NK-92 treated with Interleukin-12 subunit alpha and Interleukin-12 subunit beta, amount 100 ng/mL, for 24 hours (cell line): ENCODE results near the gene KIAA1328.
"Not testable (repeated sequence)": the region's sequence is repeated elsewhere in the genome, so short reads cannot be mapped to it uniquely, and the experiment has no call there.

Source experiments
- DNase-seq: peaks from one replicate; lab custom pipeline; 2025; lab: John Stamatoyannopoulos, UW

Gene KIAA1328

DNA sequence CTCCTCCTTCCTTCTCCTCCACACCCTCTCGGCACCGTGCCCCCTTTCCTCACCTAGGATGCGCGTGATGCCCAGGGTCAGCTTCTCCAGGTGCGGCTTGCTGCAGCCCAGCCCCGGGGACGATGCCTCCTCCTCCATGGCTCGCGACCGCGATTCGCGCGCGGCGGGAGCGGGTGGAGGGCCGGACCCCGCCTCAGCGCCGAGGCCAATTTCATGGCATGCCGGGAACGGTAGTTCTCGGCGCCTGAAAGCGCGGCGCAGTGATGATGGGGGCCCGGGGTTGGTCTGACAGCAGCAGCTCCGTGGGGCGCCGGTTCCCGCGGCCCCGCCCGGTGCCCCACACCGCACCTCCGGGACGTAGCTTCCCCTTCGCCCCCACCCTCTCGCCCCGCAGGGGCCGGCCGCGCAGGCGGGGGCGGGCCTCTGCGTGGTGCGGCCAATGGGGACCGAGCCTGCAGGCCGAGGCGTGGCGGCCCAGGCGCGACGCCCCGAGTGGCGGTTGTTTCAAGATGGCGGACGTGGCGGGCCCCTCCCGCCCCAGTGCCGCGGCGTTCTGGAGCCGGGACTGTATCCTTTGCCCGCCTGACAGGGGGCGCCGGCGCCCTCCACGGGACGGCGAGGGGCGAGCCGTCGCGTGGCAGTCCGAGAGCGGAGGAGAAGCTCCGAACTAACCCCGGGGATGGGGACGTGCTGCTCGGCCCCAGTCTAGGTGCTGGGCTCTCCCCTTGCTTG is at the start of gene KIAA1328, which contains the start of gene TPGS2:
KIAA1328 (plus strand) TSS at position 498 of the 732 bp plus-strand sequence; CDS start at position 510, 12 bp downstream.
TPGS2 (minus strand) TSS at position 373 of the 732 bp plus-strand sequence; CDS start at position 138, 235 bp downstream.
- peak; percentile 84 for DNase-seq

DNA sequence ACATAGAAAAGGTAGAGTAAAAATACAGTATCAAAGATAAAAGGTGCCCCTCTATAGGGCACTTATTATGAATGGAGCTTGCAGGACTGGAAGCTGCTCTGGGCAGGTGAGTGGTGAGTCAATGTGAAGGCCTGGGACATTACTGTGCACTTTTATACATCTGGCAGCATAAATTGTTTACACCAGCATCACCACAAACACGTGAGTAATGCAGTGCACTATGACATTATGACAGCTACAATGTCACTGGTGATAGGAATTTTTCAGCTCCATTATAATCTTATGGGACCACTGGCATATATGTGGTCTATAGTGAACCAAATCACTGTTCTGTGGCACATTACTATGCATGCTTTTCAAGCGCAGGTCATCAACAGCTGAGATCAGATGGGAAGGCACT is 48.2 kb upstream of the KIAA1328 start:
- no peak for DNase-seq

DNA sequence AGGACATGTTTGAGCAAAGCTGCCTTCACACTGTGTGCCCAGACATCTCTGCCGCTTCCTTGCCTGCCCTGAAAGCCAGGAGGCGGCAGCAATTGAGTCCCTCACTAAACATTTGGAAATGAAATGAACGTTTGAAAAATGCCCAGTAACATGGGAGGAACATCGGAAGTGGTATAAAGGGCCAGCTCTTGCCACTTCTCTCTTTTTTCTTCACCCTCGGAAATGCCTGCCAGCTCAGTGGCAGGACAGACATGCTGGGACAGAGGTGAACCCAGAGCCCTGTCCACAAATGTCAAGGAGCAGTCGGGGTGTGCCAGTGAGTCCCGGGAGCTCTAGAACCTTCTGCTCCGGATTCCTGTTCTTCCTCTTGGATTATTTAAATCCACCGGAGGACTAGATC is 46.2 kb upstream of the KIAA1328 start:
- no peak for DNase-seq

DNA sequence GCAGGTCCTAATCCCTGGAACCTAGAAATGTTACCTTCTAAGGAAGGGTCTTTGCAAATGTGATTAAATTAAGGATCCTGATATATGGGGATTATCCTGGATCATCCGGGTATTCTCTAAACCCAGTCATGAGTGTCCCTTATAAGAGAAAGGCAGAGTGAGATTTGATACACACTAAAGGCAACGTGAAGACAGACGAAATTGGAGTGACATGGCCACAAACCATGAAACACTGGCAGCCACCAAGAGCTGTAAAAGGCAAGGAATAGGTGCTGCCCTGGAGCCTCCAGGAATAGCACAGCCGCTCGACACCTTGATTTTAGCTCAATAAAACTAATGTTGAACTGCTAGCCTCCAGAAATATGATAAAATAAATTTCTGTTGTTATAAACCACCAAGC is 45.1 kb upstream of the KIAA1328 start:
- DNase-seq: no peak

DNA sequence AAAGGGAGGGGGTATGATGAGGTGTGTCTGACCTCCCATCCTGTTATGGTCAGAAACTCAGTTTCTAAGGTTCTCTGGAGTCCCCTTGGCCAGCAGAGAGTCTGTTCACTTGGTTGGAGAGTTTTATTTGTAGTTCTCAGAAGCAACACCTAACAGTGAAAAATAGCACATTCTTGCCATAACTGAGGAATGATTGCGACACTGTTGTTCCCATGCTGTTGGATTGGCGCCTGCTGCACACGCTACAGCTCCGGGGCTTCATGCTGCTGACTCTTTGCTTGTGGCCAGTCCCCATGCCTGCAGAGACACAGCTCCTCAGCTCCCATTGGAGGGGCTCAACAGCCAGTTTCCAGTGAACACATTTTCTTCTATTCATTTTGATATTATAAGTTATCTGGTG is 42.2 kb upstream of the KIAA1328 start:
- DNase-seq: no peak

DNA sequence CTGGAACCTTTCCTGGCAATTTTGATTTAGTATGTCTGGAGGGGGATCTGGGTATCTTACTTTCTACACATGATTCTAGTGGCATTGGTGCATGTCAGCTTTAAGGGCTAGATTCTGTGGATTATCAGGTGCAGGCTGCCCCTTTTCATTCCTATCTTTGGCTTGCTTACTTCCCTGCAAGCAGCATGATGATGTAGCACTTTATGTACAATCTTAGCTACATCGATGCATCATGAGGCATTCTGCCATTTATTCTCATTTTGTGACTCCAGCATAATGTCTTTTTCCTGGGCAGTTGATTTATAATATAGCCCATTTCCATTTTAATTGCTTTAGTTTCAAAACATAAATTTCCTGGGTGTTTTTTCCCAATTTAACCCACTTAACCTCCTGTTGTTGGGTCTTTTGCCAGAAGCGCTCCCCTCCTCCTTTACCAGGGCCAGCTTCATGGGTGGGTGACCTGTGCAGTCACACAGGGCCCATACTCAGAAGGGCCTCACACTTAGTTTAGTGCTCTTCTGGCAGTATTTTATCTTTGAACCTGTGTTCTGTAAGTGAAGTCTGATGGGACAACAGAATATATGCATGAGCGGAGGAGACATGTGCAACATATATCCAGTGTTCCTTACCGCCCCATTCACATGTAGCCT is 36.2 kb upstream of the KIAA1328 start:
- DNase-seq: no peak

DNA sequence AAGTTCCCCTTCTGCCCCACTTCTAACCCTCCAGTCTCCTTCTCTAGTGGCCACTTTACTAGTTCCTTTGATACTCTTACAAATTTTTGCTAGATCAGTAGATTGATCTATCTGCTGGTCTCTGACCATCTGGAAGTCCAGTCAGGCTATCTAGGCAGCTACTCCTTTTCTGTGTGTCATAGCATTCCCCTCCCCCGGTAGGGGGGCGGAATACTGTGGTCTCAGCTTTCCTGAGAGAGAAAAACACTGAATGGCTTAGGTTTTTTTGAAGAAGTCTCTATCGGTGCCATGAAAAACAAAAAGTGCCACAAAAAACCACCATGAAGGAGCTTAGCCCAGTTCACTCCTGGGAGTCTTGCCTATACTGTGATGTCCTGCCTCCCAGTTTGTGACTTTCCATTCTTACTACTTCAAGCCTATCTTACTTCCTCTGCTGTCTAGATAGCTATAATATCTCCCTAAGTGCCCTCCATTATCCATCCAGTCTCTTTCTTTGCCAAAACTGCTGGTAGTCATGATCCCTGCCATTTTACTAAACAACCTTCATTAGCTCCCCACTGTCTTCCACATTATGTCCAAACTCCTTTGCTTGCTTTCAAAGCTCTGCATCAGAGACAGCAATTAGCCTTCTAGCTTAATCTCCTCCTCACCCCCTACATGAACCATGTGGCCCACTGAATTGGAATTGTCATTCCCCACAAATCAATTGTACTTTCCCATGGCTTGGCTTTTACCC is 30.0 kb upstream of the KIAA1328 start:
- no peak for DNase-seq

DNA sequence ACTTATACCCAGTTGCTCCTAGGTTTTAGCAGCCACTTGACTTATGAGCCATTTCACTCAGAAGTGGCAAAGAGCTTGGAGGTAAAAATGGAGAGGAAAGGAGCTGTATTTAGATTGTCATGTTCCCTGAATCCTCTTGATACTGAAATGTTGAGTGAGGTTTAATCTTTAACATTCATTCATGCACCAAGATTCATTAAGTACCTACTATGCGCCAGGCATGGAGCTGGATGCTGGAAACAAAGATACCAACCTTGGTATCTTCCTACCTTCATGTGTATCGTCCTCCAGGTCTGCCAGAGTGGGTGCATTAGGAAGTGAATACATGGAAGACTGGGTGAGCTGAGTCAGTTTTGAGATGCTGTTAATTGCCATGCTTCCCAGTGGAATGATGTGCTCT is 23.8 kb upstream of the KIAA1328 start:
- no peak for DNase-seq

DNA sequence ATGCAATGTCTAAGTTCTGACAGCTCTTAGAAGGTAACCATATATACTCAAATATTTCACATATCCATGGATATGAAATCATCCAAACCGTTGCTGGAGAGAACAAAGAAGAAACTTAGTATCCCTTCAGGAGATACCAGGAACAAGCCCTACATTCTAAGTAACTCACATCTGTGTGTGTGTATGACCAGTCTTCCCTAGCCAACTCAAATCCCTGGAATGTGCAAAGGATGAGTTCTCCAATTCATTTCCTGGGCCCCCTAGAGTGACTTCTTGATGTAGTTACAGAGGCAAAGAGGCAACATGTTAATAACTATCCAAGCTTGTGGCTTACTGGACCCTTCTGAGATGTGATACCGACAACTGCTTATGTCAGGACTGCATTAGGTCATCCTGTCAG is 20.2 kb upstream of the KIAA1328 start:
- DNase-seq: no peak

DNA sequence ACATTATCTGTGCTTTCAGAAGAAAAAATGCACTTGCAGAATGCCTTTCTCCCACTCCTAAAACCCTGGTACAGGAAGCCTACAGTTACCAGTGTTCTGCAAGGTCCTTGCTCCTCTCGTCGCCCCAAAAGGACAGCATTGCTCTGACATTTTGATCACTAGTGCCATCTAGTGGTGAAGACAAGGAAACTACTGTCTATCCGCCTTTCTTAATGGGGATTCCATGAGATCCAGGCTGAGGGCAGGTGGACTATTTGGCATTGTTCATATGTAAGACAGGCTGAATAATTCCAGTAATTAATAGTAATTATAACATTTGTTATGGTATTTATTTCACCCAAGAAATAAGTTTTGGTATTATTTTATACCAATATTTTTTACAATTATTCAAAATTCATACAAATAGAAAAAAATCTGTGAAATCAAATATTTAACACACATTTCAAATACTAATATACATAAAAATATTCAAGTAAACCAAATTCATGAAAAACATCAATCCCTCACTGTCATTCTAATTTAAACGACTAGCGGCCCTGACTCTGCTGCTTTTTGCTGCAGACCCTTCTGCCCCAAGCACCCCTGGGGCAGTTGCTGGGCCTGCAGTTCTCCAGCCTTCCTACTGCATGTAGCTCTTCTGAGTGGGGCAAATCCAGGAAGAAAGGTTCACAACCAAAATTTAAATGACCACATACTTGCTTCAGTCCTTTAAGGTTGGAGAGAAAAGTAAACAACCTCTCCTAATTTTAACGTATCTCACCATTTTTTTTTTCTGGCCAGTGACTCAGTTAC is 19.1 kb upstream of the KIAA1328 start:
- DNase-seq: no peak

DNA sequence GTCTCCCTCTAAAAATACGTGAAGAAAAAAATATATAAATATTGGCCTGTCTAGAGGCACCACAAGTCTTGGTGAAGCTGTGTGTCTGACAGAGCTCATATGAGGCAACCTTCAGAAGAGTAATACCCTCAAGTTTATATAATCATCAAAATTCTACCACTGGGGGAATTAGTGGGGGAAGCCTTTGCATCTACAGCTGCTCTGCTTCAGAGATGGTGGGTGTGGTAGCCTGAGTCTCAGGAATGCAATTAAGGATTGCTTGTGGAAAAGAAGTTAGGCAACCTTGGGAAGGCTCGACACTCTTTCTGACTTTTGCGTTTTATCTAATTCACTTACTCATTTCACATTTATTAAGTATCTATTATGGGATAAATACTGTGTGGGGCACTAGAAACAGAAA is 17.5 kb upstream of the KIAA1328 start:
- DNase-seq: no peak

DNA sequence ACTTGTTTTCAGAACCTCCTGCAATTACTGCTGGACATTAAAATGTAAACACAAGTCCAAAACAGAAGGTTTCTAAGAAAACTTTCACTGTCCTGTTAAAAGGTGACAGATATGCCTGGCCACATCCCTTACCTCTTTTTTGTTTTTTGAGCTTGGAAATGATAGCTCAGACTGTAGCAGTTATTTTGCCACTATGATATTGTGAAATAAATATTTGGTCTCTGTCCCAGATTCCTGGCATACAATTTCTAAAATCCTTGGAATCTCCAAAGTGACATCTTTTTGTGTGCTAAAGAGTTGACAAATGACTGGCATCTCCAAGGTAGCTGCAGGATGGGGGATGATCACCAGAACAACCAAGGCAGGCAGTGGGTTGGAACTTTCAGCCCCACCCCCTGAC is 17.0 kb upstream of the KIAA1328 start:
- no peak for DNase-seq

DNA sequence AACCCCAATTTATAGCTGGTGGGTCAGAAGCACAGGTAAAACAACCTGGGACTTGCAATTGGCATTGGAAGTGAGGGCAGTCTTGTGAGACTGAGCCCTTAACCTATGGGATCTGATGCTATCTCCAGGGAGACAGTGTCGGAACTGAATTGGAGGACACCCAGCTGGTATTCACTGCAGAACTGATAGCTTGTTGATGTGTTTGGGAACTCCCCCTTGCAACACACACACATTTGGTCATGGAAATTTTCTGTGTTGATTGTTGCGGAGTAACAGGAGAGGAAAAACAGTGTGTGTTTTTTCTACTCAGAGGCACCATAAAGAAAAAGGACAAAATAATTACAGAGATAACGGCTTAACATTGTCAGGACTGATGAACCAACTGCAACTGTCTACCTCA is 16.2 kb upstream of the KIAA1328 start:
- DNase-seq: no peak

DNA sequence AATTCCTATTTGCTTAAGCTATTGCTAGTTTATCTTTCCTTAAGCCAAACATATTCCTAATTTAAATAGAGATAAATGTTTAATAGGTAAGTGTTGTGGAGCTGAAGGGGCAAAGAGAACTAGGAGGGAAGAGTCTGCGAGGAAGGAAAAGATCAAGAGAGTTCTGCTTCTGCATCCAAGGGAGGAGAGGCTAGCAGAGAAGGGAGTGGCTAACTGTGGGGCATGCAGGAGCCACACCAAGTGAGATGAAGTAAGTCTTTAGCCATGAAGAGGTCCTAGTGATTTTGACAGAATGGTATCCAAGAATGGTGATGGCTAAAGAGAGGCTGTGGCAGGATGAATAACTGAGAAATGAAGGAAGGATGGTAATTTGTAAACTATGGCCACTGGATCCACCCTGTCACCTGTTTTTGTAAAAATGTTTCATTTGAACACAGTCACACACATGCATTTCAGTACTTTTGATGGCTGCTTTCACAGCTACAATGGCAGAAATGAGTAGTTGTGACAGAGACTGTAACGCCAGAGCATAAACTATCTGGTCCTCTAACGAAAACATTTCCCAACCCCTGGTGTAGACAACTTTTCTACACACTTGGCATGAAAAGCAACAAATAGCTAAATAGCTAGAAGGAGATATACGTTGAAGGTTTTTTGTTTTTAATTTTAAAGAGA is 15.7 kb upstream of the KIAA1328 start:
- no peak for DNase-seq

DNA sequence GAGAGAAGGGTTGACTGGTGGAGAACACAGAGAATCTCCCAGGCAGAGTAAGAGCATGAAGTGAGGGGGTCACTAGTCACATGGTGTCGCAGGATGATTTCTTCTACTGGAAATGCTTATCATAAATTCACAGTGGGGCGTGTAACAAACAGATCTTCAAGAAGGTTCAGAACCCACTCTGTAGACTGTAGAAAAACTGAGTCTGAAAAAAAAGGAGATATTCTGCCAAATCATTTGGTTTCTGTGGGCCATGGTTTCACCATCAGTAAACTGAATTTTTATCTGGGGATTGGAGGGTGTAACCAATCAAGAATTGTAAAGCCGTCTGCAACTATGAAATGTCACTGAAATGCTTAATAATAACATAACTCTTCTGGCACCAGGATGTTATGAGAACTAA is 15.1 kb upstream of the KIAA1328 start:
- DNase-seq: no peak

DNA sequence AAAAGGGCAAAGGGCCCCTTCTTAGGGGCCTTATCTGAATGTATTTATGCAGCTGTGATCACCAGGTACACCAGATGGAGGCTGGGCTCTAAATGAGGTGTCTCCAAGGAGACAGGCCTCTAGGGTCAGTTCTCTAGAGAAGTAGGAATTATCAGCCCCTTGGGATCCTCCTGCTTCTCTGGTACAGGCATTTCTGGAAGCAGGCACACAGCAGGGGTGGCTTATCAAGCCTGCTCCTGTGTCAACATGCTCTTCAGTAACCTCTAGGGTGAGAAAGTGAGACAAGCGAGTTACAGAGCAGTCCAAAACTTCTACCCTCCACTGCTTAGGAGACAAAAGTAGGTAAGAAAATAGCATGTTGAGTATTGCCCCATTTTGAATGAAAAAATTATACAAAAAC is 13.9 kb upstream of the KIAA1328 start:
- DNase-seq: no peak

DNA sequence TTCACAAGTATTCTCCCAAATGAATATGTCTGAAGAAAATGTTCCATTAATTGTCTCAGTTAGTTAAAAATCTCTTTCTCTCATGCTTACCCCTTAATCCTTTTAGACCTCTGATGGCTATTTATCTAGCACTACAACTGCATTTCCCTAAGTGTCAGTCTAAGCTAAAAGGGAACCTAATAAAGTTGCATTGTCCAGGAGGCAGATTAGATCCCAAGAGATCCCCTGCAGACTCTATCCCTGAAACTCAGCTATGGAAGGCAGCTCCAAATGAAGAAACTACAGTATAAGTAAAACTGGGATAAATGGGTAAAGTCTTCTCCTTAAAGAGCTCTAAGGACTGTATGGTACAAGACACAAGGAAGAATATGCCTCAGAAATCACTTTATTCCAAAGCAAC is 12.8 kb upstream of the KIAA1328 start:
- DNase-seq: not testable (repeated sequence)

DNA sequence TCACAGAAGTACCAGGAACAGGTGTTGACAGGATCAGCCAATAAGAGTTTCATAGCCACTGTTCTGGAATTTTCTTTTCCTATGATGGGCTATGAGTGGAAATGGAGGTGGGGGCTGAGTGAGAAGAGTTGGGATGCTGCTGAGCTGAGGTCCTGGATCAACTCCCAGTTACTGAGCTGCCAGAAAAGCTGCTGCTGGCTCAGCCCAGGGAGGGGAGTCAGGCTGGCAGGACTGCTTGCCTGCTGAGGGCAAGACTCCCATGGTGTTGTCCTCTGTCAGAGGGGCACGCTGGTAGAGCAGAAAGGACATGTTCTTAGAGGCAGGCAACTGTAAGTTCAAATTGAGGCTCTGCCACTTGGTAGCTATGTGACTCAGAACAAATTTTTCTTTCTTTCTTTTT is 11.9 kb upstream of the KIAA1328 start:
- DNase-seq: no peak

DNA sequence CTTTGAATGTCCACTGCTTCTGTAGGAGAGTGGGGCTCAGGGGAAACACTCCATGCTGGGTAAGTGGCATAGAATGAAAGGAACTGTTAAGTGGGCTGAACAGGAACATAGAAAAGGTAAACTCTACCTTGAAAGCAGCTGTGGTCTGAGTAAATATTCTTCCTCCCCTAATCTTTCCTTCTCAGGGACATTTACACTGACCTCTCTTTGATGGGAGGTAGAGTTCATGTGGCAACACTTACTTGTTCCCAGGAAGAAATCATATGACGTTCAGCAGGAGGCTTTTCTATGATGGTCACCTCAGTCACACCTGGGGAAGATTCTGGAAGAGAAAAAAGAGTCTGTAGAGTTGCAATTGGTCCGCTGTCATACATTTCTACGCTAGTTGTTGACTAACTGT is 10.3 kb upstream of the KIAA1328 start:
- no peak for DNase-seq

DNA sequence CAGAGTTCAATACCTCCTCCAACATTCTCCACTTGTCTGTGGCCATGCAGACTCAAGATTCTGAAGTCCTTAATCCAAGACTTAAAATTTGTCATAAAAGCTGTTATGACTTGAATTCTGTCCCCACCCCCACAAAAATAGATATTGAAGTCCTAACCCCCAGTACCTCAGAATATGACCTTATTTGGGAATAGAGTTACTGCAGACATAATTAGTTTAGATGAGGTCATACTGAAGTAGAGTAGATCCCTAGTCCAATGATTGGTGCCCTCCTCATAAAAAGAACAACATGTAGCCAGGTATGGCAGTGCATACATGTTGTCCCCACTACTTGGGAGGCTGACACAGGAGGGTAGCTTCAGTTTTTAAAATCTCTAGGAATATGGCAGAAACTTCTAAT is 9.3 kb upstream of the KIAA1328 start:
- DNase-seq: no peak

DNA sequence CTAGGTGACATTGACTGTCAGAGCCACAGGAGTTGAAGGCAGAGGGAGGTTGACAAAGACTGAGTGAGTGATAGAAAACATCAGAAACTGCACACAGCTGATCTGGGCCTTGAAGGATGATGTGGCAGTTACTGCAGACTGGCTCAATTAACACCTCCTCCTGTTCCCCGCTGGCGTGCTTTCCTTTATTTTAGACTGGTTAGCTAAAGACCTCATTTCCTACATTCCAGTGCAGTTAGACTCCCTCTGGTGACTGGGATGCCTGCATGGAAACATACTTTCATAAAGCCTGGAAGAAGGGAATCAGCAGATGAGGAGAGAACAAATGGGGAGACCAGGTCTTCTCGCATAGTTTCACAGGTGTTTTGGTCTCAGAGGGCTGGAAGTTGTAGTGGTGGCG is 7.2 kb upstream of the KIAA1328 start:
- no peak for DNase-seq

DNA sequence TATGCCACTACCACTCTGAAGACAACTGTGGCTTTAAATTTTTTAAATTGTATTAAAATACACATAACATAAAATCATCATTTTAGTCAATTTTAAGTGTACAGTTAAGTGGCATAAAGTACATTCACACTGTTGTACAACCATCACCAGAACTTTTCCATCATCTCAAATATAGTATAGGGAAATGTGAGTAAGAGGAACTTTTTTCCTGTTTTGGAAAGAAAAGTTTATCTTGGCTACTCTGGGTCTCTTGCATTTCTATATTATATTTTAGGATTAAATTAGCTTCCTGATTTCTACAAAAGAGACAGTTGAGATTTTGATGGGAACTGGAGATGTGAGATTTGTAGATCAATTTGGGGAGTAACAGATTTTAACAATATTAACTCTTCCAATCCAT is 3.4 kb upstream of the KIAA1328 start:
- no peak for DNase-seq
